GM18861 (cell line): Measurements from ENCODE around the gene MACROD1.
"Not testable (repeated sequence)": the region's sequence is repeated elsewhere in the genome, so short reads cannot be mapped to it uniquely, and the experiment has no call there.

Experiments used
- ATAC-seq: cut with Tn5 transposase; IDR thresholded peaks from one replicate; pipeline ENCODE4 v1.9.1; 2021; ENCODE audit not compliant: unreplicated experiment

The MACROD1 gene

DNA sequence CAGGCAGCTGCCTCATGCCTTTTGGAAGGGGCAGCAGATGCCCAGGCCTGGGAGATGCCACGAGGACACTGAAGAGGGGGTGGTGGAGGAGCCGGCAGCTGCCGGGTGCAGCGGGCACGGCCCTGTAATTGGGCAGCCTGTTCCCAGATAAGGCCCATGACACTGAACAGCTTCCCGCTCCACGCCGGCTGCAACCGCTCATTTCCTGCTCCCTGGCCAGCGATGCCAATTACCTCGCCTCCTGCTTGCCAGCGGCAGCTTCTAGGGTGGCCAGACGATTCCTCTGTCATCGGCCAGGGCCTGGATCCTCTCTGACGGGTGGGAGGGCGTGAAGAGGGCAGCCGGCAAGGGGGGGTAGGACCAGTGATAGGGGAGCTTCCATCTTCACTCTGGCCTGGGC is 107.4 kb downstream of the MACROD1 start:
- no peak for ATAC-seq

DNA sequence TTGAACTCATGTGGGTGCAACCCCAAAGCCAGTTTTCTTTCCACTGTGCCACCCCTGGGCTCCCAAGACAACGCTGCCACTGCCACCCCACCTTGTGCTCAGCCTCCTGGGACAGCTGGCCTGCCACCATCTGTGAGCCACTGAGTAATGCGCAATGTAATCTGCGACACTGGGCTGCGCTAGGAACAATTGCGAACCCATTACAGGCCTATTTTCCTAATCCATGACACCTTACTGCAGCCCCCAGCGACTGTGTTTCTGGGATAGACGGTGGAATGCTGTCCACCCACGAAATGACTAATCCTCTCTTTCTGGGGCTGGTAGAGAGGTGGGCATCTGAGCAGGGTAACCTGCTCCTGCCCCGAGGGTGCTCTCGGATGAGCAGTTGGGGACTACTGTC is 108.0 kb downstream of the MACROD1 start:
- no peak for ATAC-seq

DNA sequence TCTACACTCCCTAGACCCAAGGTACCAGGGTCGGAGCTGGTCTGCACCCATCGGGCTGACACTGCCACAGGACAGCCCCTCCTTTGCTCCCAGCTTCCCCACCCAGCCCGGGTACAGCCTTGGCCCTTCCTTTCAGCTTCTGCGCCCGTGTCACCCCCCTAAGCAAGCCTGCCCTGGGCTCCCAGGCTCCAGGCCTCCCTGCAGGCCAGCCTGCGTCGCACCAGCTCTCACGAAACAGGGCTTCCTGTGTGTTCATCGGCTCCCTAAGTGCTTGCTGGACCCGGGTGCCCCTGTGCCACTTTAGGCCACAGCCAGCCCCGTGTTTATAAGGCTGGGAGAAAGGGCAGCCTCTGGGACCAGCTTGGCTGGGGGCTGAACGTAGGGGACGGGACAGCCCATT is 109.1 kb downstream of the MACROD1 start:
- ATAC-seq, result no peak

DNA sequence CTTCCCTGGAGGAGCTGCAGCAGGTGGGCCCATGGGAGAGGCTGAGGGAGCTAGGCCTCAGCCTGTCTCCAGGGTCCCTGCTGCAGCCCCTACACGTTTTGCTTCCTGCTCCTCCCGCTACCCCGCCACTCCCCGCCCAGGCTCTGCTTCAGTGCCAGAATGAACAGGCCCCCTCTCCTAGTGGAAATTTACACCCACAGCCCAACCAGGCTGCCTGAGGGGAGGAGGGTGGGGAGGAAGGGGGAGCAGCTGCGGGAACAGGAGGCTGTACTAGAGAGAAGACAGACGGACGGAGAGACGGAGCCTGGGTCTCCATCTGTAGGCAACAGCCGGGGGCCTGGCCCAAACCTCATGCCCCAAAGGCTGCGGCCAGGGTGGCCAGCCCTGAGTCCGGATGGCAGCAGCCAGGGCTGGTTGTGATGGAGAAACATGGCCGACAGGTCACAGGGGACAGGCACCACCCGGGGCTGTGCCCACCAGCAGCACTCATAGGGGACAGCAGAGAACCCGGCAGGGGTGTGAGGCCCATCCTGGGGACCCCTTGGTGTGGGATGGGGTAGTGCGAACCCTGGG is 109.6 kb downstream of the MACROD1 start:
- no peak for ATAC-seq

DNA sequence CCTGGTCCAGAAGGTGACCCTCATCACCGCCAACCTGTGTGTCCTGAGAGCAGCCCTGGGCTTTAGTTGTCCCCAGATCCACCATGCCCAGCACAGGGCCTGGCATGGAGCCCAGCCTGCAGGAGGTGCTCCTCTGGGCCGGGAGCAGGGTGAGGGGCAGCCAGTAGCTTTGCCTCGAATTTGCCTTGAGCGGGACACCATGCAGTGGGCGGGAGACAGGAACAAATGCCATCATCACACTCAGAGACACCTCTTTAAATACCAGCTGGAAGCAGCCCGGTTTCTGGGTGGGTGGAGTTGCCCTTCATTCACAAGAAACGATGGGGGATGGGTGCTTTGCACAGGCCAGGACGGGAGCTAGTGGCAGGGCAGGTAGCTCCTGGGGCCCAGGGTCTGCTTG is 110.8 kb downstream of the MACROD1 start:
- ATAC-seq, result no peak

DNA sequence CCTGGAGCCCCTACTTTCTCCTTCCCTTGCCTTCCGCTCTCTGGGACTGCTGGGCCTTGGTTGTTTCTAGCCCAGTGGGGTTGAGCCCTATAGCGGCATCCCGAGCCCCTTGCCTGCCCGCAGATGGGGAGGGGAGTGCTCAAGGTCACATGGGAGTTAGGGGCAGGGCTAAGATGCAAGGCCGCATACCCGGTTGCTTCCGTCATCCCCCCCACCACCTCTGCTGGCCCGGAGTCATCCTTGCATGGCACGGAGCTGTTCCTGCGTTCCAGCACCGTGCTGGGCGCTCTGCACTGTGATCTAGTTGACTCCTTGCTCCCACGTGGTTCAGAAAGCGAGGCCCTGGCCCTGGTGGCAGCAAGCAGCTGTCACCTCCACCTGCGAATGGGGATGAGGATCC is 112.2 kb downstream of the MACROD1 start:
- no peak for ATAC-seq

DNA sequence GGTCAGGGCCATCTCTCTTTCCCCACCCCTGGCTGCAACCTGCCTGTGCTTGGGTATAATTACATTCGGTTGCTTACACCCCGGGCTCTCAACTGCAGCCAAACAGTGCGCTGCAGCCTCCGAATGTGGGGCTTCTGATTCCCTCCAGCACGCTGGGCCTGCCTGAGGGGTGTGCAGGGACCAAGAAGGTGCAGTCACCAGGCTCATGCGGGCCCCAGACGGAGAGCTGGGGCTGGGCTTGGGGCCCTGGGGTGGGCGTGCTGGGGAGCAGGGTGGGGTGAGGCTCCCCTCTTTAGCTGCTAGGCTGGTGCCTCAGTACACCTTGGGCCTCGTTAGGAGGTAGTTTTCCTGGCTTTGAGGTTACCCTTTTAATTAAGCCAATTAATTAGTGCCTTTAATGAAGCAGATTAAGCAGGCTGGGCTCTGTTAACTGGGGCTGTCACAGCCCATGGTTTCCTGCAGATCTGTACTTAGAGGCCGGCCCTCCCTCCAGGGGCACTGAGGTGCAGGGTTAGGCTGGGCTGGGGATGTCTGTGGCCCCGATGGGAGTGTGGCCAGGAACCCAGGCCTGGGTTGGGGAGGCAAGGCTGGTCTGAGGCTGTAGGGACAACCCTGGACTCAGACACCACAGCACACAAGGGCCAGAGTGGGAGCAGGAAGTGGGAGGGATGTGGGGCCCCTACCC is 112.8 kb downstream of the MACROD1 start:
- no peak for ATAC-seq

GRCh38 chr11:64052436-64052835 is 113.5 kb downstream of the MACROD1 start:
- no peak for ATAC-seq

DNA sequence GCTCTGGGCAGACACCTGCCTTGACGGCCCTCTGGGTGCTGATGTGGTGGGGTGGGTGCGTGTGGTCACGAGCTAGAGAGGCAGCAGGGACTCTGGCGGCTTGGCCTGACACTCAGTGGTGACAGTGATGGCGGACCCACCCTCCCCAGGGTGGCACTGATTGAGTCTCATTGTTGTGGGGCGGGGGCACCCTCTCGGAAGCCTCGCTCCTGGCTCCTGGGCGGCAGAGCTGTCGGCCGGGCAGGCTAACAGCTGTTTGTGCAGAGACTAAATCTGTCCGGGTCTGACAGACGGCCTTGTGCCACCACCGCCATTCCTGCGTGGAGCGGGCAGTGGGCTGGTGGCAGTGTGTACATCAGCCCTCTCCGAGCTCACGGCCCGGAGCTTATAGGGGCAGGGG is 114.6 kb downstream of the MACROD1 start:
- ATAC-seq, result no peak

- no peak for ATAC-seq
These were observed 116.4 kb downstream of the MACROD1 start for GRCh38 chr11:64049509-64049908.

DNA sequence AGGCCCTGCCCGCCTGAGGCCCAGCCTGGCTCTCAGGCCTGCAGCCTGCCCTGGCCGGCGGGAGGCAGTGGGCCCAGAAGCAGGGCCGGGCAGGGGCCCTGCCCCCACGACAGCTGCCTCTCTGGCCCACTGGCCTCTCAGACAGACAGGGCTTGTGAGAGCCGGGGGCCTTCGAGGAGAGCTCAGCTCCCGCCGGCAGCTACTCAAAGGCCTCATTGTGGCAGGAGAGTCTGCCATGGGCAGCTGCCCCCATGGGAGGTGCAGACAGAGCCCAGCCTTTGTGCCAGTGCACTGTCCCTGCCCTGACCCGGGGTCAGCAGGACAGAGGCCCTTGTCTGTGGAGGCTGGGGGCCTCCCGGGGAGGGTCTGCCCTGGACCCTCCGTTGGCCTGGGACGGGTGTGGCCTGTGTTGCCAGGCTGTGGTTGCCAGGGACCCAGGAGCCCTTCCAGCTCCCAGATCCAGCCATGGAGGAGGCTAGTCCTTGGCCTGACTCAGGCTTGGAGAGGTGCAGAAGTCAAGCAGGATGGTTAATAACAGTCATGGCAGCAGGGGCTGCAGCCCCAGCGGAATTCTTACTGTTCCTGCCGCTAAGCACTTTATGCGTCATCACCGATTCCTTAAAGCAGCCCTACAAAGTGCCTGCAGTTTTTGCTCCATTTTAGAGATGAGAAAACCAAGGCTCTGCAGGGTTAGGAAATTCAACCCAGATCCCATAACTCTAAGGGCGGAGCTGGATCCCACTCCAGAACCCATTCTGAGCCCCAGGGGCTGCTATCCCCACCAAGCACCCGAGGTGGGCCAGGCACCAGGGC is 117.7 kb downstream of the MACROD1 start:
- no peak for ATAC-seq

- ATAC-seq, result not testable (repeated sequence)
These were observed 118.5 kb downstream of the MACROD1 start for GRCh38 chr11:64047373-64047772.

GRCh38 chr11:64045700-64046099 is 120.2 kb downstream of the MACROD1 start:
- no peak for ATAC-seq

- ATAC-seq, result no peak
These were observed 121.1 kb downstream of the MACROD1 start for GRCh38 chr11:64044730-64045393.

DNA sequence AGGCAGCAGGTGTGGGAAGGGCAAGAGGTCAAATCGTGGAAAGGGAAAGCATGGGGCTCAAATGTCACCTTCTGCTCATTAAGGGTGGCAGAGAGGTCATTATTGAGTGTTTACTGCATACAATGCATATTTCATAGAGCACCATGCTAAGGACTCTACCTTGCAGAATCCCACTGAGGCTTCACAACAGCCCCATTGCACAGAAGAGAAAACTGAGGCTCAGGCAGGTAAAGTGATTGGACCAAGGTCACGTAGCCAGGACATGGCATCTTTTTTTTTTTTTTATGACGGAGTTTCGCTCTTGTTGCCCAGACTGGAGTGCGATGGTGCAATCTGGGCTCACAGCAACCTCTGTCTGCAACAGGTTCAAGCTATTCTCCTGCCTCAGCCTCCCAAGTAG is 122.4 kb downstream of the MACROD1 start:
- no peak for ATAC-seq

- no peak for ATAC-seq
These were observed 123.6 kb downstream of the MACROD1 start for GRCh38 chr11:64042301-64042700.

DNA sequence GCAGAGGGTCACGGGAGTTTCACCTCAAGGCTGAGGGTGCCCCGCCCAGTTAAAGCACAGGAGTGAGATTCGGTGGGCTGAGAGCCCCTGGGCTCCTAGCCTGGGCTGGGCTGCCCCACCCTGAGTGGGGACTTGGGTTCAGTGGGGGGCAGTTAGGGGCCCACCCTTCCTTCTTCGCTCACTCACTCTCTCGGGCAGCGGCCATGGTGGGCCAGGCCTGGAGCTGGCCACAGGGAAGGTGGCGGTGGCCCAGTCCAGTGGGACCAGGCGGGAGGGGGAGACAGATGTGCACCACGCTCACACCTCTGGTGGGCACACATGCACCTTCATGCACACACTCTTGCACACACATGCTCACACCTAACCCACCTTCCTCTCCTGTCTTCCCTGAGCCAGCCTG is 124.1 kb downstream of the MACROD1 start:
- no peak for ATAC-seq

DNA sequence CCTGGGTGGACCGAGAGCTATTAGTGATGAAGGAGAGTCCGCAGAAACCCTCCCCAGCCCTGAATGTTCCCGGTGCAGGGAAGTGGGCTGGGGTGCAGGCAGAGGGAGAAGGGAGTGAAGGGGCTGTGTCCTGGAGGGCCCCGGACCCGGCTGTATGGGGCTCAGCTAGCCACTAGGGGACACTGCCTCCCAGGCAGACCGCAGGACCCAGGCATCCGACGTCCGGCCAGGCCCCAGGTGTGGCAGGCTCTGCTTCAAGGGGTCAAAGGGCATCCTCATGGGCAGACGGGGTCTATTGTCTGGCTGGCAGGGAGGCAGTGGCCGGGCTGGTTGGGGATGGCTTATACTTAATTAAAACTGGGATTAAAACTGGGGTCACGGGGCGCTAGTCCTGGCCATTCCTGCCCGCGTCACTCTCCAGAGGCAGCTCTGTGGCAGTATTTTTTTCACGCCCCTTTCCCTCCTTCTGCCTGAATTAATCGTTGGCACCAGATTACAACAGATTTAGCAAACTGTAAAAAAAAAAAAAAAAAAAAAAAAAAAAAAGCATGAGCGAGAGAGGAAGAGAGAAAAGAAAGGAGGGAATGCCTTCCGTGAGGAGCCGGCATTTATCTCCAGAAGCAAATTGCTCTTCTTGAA is 125.1 kb downstream of the MACROD1 start:
- no peak for ATAC-seq

- ATAC-seq, result no peak
These were observed 126.8 kb downstream of the MACROD1 start for GRCh38 chr11:64039012-64039665.

DNA sequence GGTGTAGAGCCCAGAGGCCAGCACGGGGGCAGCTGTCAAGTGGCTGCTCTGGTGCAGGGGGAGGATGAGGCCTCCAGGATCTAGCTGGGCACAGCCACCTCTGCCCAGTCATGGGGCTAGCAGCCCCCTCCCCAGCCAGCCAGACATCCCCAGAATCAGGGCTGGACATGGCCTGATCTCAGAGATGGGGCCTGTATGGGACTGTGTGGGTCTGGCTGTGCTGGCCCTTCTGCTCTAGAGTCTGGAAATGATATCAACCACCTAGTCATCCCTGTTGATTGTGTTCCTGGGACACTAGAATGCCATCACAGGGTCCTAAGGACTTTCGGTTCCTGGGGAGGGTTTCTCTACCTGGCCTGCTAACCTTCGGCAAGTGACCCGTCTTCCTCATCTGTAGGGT is 127.4 kb downstream of the MACROD1 start:
- no peak for ATAC-seq
